ENCODE measurements around the gene GINS2. TPM values are rescaled to one million over a fixed set of nuclear protein-coding genes. Genes with fewer than 3 reads are reported as not detected.

Gene GINS2
- total RNA-seq, 1 donor = 8.6 TPM

DNA sequence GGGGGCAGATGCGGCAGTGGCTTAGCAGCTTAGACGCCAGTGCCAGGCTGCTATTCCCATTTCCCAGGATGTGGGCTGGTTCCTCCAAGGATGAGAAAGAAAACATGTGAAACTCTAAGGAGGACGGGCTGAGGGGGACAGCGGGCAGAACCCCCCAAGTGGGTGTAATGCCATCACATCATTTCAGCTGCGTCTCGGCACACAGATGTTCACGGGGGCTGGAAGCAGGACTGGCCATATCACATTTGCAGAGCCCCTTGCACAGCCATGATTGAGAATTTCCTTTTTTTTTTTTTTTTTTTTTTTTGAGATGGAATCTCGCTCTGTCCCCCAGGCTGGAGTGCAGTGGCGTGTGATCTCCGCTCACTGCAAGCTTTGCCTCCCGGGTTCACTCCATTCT, 15.3 kb upstream of the GINS2 start:
- no peak overlapping the region for H3K4me3 ChIP-seq (ENCODE audit: low read depth, low read length)
- TF ChIP-seq, protein P1, sequence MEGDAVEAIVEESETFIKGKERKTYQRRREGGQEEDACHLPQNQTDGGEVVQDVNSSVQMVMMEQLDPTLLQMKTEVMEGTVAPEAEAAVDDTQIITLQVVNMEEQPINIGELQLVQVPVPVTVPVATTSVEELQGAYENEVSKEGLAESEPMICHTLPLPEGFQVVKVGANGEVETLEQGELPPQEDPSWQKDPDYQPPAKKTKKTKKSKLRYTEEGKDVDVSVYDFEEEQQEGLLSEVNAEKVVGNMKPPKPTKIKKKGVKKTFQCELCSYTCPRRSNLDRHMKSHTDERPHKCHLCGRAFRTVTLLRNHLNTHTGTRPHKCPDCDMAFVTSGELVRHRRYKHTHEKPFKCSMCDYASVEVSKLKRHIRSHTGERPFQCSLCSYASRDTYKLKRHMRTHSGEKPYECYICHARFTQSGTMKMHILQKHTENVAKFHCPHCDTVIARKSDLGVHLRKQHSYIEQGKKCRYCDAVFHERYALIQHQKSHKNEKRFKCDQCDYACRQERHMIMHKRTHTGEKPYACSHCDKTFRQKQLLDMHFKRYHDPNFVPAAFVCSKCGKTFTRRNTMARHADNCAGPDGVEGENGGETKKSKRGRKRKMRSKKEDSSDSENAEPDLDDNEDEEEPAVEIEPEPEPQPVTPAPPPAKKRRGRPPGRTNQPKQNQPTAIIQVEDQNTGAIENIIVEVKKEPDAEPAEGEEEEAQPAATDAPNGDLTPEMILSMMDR (IDR thresholded peaks at IDR 0.05; ENCODE audit: insufficient read depth, low read depth, low read length) = no peak
- no peak for DNase-seq (ENCODE audit: low read depth)

GRCh38 chr16:85699628-85700027, 10.9 kb upstream of the GINS2 start:
- H3K4me3 ChIP-seq (ENCODE audit: low read depth, low read length) = no peak overlapping the region
- peak; percentile 16 for DNase-seq (ENCODE audit: low read depth)
- TF ChIP-seq, protein P1 (IDR thresholded peaks at IDR 0.05; ENCODE audit: insufficient read depth, low read depth, low read length) = no peak

GRCh38 chr16:85698935-85699558, 10.3 kb upstream of the GINS2 start:
- no peak for DNase-seq (ENCODE audit: low read depth)
- TF ChIP-seq, protein P1 (IDR thresholded peaks at IDR 0.05; ENCODE audit: insufficient read depth, low read depth, low read length) = no peak
- no peak overlapping the region for H3K4me3 ChIP-seq (ENCODE audit: low read depth, low read length)

- H3K4me3 ChIP-seq (ENCODE audit: low read depth, low read length) = no peak overlapping the region
- no peak for DNase-seq (ENCODE audit: low read depth)
- TF ChIP-seq, protein P1 (IDR thresholded peaks at IDR 0.05; ENCODE audit: insufficient read depth, low read depth, low read length) = no peak
Observed at GRCh38 chr16:85698459-85698891, 9.7 kb upstream of the GINS2 start.

DNA sequence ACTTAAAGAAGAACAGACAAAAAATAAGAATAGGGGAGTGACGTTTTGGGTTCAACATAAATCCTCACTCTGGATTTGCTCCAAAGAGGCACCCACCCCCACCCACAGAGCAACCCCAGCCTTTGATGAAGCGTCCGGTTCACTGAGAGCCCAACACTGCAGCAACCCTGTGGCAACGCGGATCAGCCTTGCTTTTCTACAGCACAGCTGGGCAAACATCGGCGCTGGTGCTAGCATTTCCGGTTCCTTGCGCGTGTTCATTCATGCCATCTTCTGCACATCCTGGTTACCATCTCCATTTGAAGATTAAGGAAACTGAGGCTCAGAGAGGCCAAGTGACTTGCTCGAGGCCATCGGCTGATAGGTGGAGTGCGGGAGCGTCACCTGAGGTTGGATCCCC, 8.7 kb upstream of the GINS2 start:
- no peak for DNase-seq (ENCODE audit: low read depth)
- TF ChIP-seq, protein P1 (IDR thresholded peaks at IDR 0.05; ENCODE audit: insufficient read depth, low read depth, low read length) = no peak

GRCh38 chr16:85696781-85697180, 8.0 kb upstream of the GINS2 start:
- TF ChIP-seq, protein P1 (IDR thresholded peaks at IDR 0.05; ENCODE audit: insufficient read depth, low read depth, low read length) = no peak
- DNase-seq (ENCODE audit: low read depth) = no peak
- no peak overlapping the region for H3K4me3 ChIP-seq (ENCODE audit: low read depth, low read length)

More for the DNA sequence above, 8.7 kb upstream of the GINS2 start:
- no peak overlapping the region for H3K4me3 ChIP-seq (ENCODE audit: low read depth, low read length)

Data from fibroblast of villous mesenchyme (primary cell).